GM23248 (cell line): Measurements from ENCODE around the gene PDIA4. TPM values are rescaled to one million over a fixed set of nuclear protein-coding genes. Genes with fewer than 3 reads are reported as not detected.

ENCODE experiments used
- DNase-seq: peaks from one replicate; pipeline ENCODE4 v3.0.0-alpha.2; 2015
- H2AFZ ChIP-seq: fragments of 200-600 bp; sonication (generic); 2 replicates; pipeline ENCODE4 v1.6.1; 2016; ENCODE audit warnings: antibody characterized with exemption
- H3F3A ChIP-seq: fragments of 200-600 bp; sonication (generic); 2 replicates; pipeline ENCODE4 v1.6.1; 2016; ENCODE audit warnings: mild to moderate bottlenecking, antibody characterized with exemption, mixed run types; ENCODE audit not compliant: insufficient read depth
- H3K27ac ChIP-seq: fragments of 200-600 bp; sonication (generic); 2 replicates; pipeline ENCODE4 v1.5.1; 2016; ENCODE audit warnings: mild to moderate bottlenecking
- H3K27me3 ChIP-seq: fragments of 200-600 bp; sonication (generic); replicated peaks from 2 replicates; pipeline ENCODE4 v1.6.1; 2016; ENCODE audit warnings: mild to moderate bottlenecking; ENCODE audit not compliant: insufficient read depth
- H3K36me3 ChIP-seq: fragments of 200-600 bp; sonication (generic); 2 replicates; pipeline ENCODE4 v1.6.1; 2016; ENCODE audit warnings: low read depth, mild to moderate bottlenecking
- H3K4me1 ChIP-seq: fragments of 200-600 bp; sonication (generic); 2 replicates; pipeline ENCODE4 v1.6.1; 2016; ENCODE audit warnings: mild to moderate bottlenecking; ENCODE audit not compliant: insufficient read depth
- H3K4me2 ChIP-seq: fragments of 200-600 bp; sonication (generic); one replicate; pipeline ENCODE4 v1.6.1; 2016; ENCODE audit warnings: mild to moderate bottlenecking; ENCODE audit not compliant: unreplicated experiment
- H3K4me3 ChIP-seq: fragments of 200-600 bp; sonication (generic); 2 replicates; pipeline ENCODE4 v1.5.1; 2016; ENCODE audit warnings: mild to moderate bottlenecking
- H3K79me2 ChIP-seq: fragments of 200-600 bp; sonication (generic); 2 replicates; pipeline ENCODE4 v1.6.1; 2016; ENCODE audit warnings: mild to moderate bottlenecking; ENCODE audit not compliant: insufficient read depth
- H3K9ac ChIP-seq: fragments of 200-600 bp; sonication (generic); 2 replicates; pipeline ENCODE4 v1.6.1; 2016; ENCODE audit warnings: mild to moderate bottlenecking
- H3K9me2 ChIP-seq: fragments of 200-600 bp; sonication (generic); 2 replicates; pipeline ENCODE4 v1.6.1; 2016; ENCODE audit warnings: mixed run types, mild to moderate bottlenecking, moderate library complexity; ENCODE audit not compliant: insufficient read depth
- H3K9me3 ChIP-seq: fragments of 200-600 bp; sonication (generic); one replicate; pipeline ENCODE4 v1.6.1; 2017; ENCODE audit warnings: low read depth
- H4K20me1 ChIP-seq: fragments of 200-600 bp; sonication (generic); 2 replicates; pipeline ENCODE4 v1.6.0; 2016; ENCODE audit not compliant: insufficient read depth
- EZH2 ChIP-seq: fragments of 200-600 bp; sonication (generic); IDR thresholded peaks from 2 replicates; pipeline ENCODE4 v1.6.1; 2018; ENCODE audit warnings: antibody characterized with exemption, mild to moderate bottlenecking; ENCODE audit not compliant: insufficient read depth, poor library complexity, severe bottlenecking
- EZH2phosphoT487 ChIP-seq: fragments of 200-600 bp; sonication (generic); IDR thresholded peaks from 2 replicates; pipeline ENCODE4 v1.6.1; 2018; ENCODE audit warnings: antibody characterized with exemption, moderate library complexity, mild to moderate bottlenecking, low read depth; ENCODE audit not compliant: insufficient read depth
- WGBS, 2 experiments: methylation state at CpG; one replicate each; pipeline ENCODE4 v1.1.6; 2015 to 2017; ENCODE audit warnings: low lambda C conversion rate in 2 of 2, low coverage in 1 of 2; ENCODE audit errors: missing lambda C conversion rate in 2 of 2; 5-methylcytosine and 5-hydroxymethylcytosine counted together
- in situ Hi-C: fragments of 300-500 bp; cut with MboI; formaldehyde crosslinking; loops from 2 replicates; pipeline ENCODE4 v1.15.0; 2020
- polyA plus RNA-seq: library from polyadenylated mRNA; unstranded; fragments of >200 nt; fragmentation: Nextera tagmentation; extraction: Ambion mirVana; gene quantifications from 2 replicates; pipeline ENCODE4 v1.2.1, GENCODE V29; 2016
- total RNA-seq: library from RNA; depleted of rRNA; stranded (reverse); fragments of >200 nt; shearing (Covaris generic); gene quantifications from 2 replicates; pipeline ENCODE4 v1.2.3, GENCODE V29; 2014

Gene PDIA4
- total and polyA plus RNA-seq, 2 experiments from 2014 or later, result 196 to 204 TPM

- H3K27ac ChIP-seq, result no peak overlapping the region
- no peaks in the 10 kb centered on the region for H4K20me1 ChIP-seq
- no peak overlapping the region for H3K9ac ChIP-seq
- H3K4me1 ChIP-seq, result no peaks in the 10 kb centered on the region
- H3K4me2 ChIP-seq, result no peak overlapping the region
- no peaks in the 10 kb centered on the region for H3K79me2 ChIP-seq
- H3K9me2 ChIP-seq, result no peaks in the 10 kb centered on the region
- no peak for DNase-seq
- no peaks in the 10 kb centered on the region for H3K36me3 ChIP-seq
- WGBS, 2 experiments, result 27 to 58% methylated on average over 1 of the region's 1 CpG
- H3F3A ChIP-seq, result peaks cover 16% of the 10 kb centered on the region
- no peaks in the 10 kb centered on the region for H3K27me3 ChIP-seq
- TF ChIP-seq EZH2 (no peak), EZH2phosphoT487 (no peak)
- H2AFZ ChIP-seq, result no peak overlapping the region
- in situ Hi-C loops, result no loop called here
- H3K9me3 ChIP-seq, result no peaks in the 10 kb centered on the region
- no peak overlapping the region for H3K4me3 ChIP-seq
Observed at GRCh38 chr7:148991536-148991935, 36.8 kb downstream of the PDIA4 start.

- Histone ChIP-seq H3K4me2 (peak overlapping the region; percentile 86), H3K79me2 (no peaks in the 10 kb centered on the region), H3K9me2 (no peaks in the 10 kb centered on the region), H4K20me1 (no peaks in the 10 kb centered on the region), H3K36me3 (no peaks in the 10 kb centered on the region), H3K4me1 (peaks cover 3% of the 10 kb centered on the region; the same call in 1 of the 2 replicates), H3K4me3 (peak overlapping the region; percentile 97), H3K27me3 (no peaks in the 10 kb centered on the region), H3F3A (peaks cover 24% of the 10 kb centered on the region), H3K9ac (peak overlapping the region; percentile 77), H3K9me3 (no peaks in the 10 kb centered on the region), H2AFZ (peak overlapping the region; percentile 99), H3K27ac (peak overlapping the region; percentile 63)
- 6 to 7% methylated on average over 9 of the region's 9 CpGs for WGBS, 2 experiments
- TF ChIP-seq EZH2, result no peak
- no peak for TF ChIP-seq EZH2phosphoT487
- in situ Hi-C loops, result no loop called here
- peak; percentile 63 for DNase-seq
Observed at GRCh38 chr7:148987751-148988512, 40.4 kb downstream of the PDIA4 start.

DNA sequence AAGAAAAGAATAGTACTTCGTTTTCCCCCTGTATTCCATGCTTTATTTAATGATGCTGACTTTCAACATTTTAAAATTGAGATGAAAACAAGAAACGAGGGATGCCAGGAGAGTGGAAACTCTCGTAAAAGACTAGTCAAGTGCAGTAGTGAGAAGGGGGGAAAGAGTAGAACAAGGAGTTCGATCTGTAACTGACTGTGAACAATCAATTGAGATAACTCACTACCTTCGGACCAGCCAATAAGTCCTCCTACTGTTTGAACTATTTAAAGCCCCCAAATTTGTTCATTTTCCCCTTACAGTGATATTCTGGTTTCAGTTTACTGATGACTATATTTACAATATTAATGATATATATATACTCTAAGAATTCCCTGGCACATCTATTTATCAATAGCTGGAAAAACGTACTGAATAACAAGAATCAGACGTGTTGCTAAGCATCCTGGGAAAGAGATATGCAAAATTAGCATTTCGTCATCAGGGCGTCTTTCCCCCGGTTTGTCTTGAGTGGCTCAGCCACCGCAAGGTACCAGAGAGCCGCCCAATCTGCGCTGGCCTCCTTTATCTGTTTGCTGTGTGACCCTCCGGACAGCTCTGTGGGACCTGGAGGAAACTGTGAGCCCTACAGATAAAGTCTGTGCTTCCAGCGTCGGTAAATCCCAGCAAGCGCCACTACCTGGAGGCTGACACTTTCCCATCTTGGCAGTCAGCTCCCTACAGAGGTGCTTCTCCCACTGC is 41.1 kb downstream of the PDIA4 start:
- H3K9ac ChIP-seq, result peak overlapping the region; percentile 77
- no peaks in the 10 kb centered on the region for H4K20me1 ChIP-seq
- H3K9me3 ChIP-seq, result no peaks in the 10 kb centered on the region
- no peaks in the 10 kb centered on the region for H3K36me3 ChIP-seq
- WGBS, 2 experiments, result 0 to 1% methylated on average over 17 of the region's 17 CpGs
- no peaks in the 10 kb centered on the region for H3K27me3 ChIP-seq
- in situ Hi-C loops, result no loop called here
- H2AFZ ChIP-seq, result peak overlapping the region; percentile 99
- H3F3A ChIP-seq, result peaks cover 24% of the 10 kb centered on the region
- no peak for TF ChIP-seq EZH2phosphoT487
- H3K4me2 ChIP-seq, result peak overlapping the region; percentile 86
- peak; percentile 90 for DNase-seq
- H3K27ac ChIP-seq, result peak overlapping the region; percentile 63
- H3K9me2 ChIP-seq, result no peaks in the 10 kb centered on the region
- no peaks in the 10 kb centered on the region for H3K79me2 ChIP-seq
- peak overlapping the region; percentile 97 for H3K4me3 ChIP-seq
- peaks cover 3% of the 10 kb centered on the region; the same call in 1 of the 2 replicates for H3K4me1 ChIP-seq

GRCh38 chr7:148986742-148987009 is 41.6 kb downstream of the PDIA4 start:
- Histone ChIP-seq H3F3A (peaks cover 24% of the 10 kb centered on the region), H3K27ac (peak overlapping the region; percentile 63; the same call in 1 of the 2 replicates), H3K9ac (0 out of 2 replicates have a peak overlapping the region, but pooled peaks have one; percentile 77), H3K4me1 (peaks cover 3% of the 10 kb centered on the region; the same call in 1 of the 2 replicates), H3K79me2 (no peaks in the 10 kb centered on the region), H3K9me2 (no peaks in the 10 kb centered on the region), H3K4me3 (peak overlapping the region; percentile 97), H3K27me3 (no peaks in the 10 kb centered on the region), H3K4me2 (peak overlapping the region; percentile 86), H2AFZ (no peak overlapping the region), H3K36me3 (no peaks in the 10 kb centered on the region), H3K9me3 (no peaks in the 10 kb centered on the region), H4K20me1 (no peaks in the 10 kb centered on the region)
- TF ChIP-seq EZH2phosphoT487 (no peak), EZH2 (no peak)
- 4 to 13% methylated on average over 1 of the region's 1 CpG for WGBS, 2 experiments
- no peak for DNase-seq
- in situ Hi-C loops, result no loop called here
